Activated T-cell treated with anti-CD3 and anti-CD28 coated beads, Interleukin-2, amount 50 U/mL, for 72 hours (primary cell): ENCODE data around the gene WSB2. TPM values are rescaled to one million over a fixed set of nuclear protein-coding genes. Genes with fewer than 3 reads are reported as not detected.
"Not testable (repeated sequence)": the region's sequence is repeated elsewhere in the genome, so short reads cannot be mapped to it uniquely, and the experiment has no call there.

Experiments
- ATAC-seq, 2 donors: fragments of 150-1000 bp; cut with Tn5 transposase; replicated peaks in 1 of 2; 2 replicates each; pipeline ENCODE4 v1.10.0; 2021; ENCODE audit warnings: moderate library complexity in 2 of 2, mild to moderate bottlenecking in 1 of 2
- DNase-seq, 2 donors: peaks; one replicate each; pipeline ENCODE4 v3.0.0; 2021 to 2022; ENCODE audit warnings: mixed read lengths in 1 of 2
- H3K27ac Mint-ChIP-seq: one replicate; pipeline ENCODE4 v1.8.0; 2022; ENCODE audit warnings: mild to moderate bottlenecking, moderate library complexity, mixed read lengths
- H3K27me3 Mint-ChIP-seq: one replicate; pipeline ENCODE4 v1.8.0; 2022; ENCODE audit warnings: low read depth, mixed read lengths
- H3K36me3 Mint-ChIP-seq, 2 donors: one replicate each; pipeline ENCODE4 v1.8.0; 2022; ENCODE audit warnings: mixed read lengths in 2 of 2, mild to moderate bottlenecking in 1 of 2; ENCODE audit not compliant: insufficient read depth in 2 of 2
- H3K4me1 Mint-ChIP-seq: one replicate; pipeline ENCODE4 v1.8.0; 2022; ENCODE audit warnings: low read depth, mixed read lengths
- H3K4me3 Mint-ChIP-seq, 2 donors: one replicate each; pipeline ENCODE4 v1.8.0; 2022; ENCODE audit warnings: mild to moderate bottlenecking in 2 of 2, mixed read lengths in 2 of 2, moderate library complexity in 2 of 2
- H3K9me3 Mint-ChIP-seq, 2 donors: one replicate each; pipeline ENCODE4 v1.8.0; 2022; ENCODE audit warnings: mixed read lengths in 2 of 2
- total RNA-seq, 2 donors: library from RNA; stranded (reverse); gene quantifications; one replicate each; pipeline ENCODE4 v1.2.3, GENCODE V29; 2022

WSB2 gene
- total RNA-seq, 2 donors from 2014 or later: 41.6 to 69.7 TPM

GRCh38 chr12:118017926-118018325 is 43.1 kb downstream of the WSB2 start:
- Mint-ChIP-seq H3K9me3 (peaks cover 0 to 4% of the 10 kb centered on the region in 2 donors), H3K27ac (peak overlapping the region; percentile 8), H3K27me3 (no peaks in the 10 kb centered on the region), H3K36me3 (peaks cover 14 to 27% of the 10 kb centered on the region in 2 donors), H3K4me1 (peaks cover 47% of the 10 kb centered on the region), H3K4me3 (peak overlapping the region; percentile 93 to 98)
- no peak for ATAC-seq
- no peak for DNase-seq

- ATAC-seq (peak; percentile 97 to 99), DNase-seq (peak; percentile 98)
- Mint-ChIP-seq H3K27me3 (no peaks in the 10 kb centered on the region), H3K27ac (peak within 1 kb of the TSS; percentile 93), H3K9me3 (peaks cover 0 to 4% of the 10 kb centered on the region in 2 donors), H3K4me3 (peak within 1 kb of the TSS; percentile 93 to 98), H3K4me1 (peaks cover 42% of the 10 kb centered on the region), H3K36me3 (peaks cover 9 to 18% of the 10 kb centered on the region in 2 donors)
Observed at GRCh38 chr12:118016424-118017264, 44.3 kb downstream of the WSB2 start, which contains the start of gene RFC5. Gene RFC5, plus strand, starts transcription at chr12:118016703. Its CDS starts 125 bp downstream, at chr12:118016828.

GRCh38 chr12:118015944-118016343 is 45.0 kb downstream of the WSB2 start:
- no peaks in the 10 kb centered on the region for H3K27me3 Mint-ChIP-seq
- peaks cover 42% of the 10 kb centered on the region for H3K4me1 Mint-ChIP-seq
- ATAC-seq: no peak
- H3K9me3 Mint-ChIP-seq: peaks cover 0 to 4% of the 10 kb centered on the region in 2 donors
- DNase-seq: no peak
- H3K27ac Mint-ChIP-seq: no peak overlapping the region
- peaks cover 9 to 16% of the 10 kb centered on the region in 2 donors for H3K36me3 Mint-ChIP-seq
- peak overlapping the region; percentile 93 to 98 for H3K4me3 Mint-ChIP-seq

GRCh38 chr12:118015306-118015705 is 45.7 kb downstream of the WSB2 start:
- no peak for ATAC-seq
- H3K4me1 Mint-ChIP-seq: peaks cover 37% of the 10 kb centered on the region
- no peak for DNase-seq
- H3K36me3 Mint-ChIP-seq: peaks cover 9 to 10% of the 10 kb centered on the region in 2 donors
- no peaks in the 10 kb centered on the region for H3K27me3 Mint-ChIP-seq
- no peak overlapping the region for H3K27ac Mint-ChIP-seq
- H3K4me3 Mint-ChIP-seq: peak overlapping the region in 1 of 2 donors; percentile 36
- H3K9me3 Mint-ChIP-seq: peaks cover 0 to 4% of the 10 kb centered on the region in 2 donors

GRCh38 chr12:118013283-118013682 is 47.7 kb downstream of the WSB2 start:
- DNase-seq: no peak
- Mint-ChIP-seq H3K4me3 (no peak overlapping the region), H3K27me3 (no peaks in the 10 kb centered on the region), H3K27ac (no peak overlapping the region), H3K4me1 (peaks cover 20% of the 10 kb centered on the region), H3K9me3 (peaks cover 0 to 4% of the 10 kb centered on the region in 2 donors), H3K36me3 (peaks cover 5 to 7% of the 10 kb centered on the region in 2 donors)
- ATAC-seq: no peak

GRCh38 chr12:118011961-118012360 is 49.0 kb downstream of the WSB2 start:
- DNase-seq: no peak
- H3K4me3 Mint-ChIP-seq: no peak overlapping the region
- H3K36me3 Mint-ChIP-seq: peaks cover 2 to 5% of the 10 kb centered on the region in 2 donors
- H3K9me3 Mint-ChIP-seq: peaks cover 0 to 4% of the 10 kb centered on the region in 2 donors
- no peak overlapping the region for H3K27ac Mint-ChIP-seq
- no peaks in the 10 kb centered on the region for H3K27me3 Mint-ChIP-seq
- no peak for ATAC-seq
- peaks cover 7% of the 10 kb centered on the region for H3K4me1 Mint-ChIP-seq

GRCh38 chr12:118011377-118011776 is 49.6 kb downstream of the WSB2 start:
- H3K36me3 Mint-ChIP-seq: peaks cover under 1 to 5% of the 10 kb centered on the region in 2 donors
- peaks cover 0 to 4% of the 10 kb centered on the region in 2 donors for H3K9me3 Mint-ChIP-seq
- no peak for ATAC-seq
- no peak for DNase-seq
- H3K4me1 Mint-ChIP-seq: peaks cover 5% of the 10 kb centered on the region
- no peaks in the 10 kb centered on the region for H3K27me3 Mint-ChIP-seq
- H3K4me3 Mint-ChIP-seq: no peak overlapping the region
- H3K27ac Mint-ChIP-seq: no peak overlapping the region

GRCh38 chr12:118010903-118011302 is 50.1 kb downstream of the WSB2 start:
- DNase-seq: no peak
- peaks cover 0 to 5% of the 10 kb centered on the region in 2 donors for H3K36me3 Mint-ChIP-seq
- H3K27ac Mint-ChIP-seq: no peak overlapping the region
- peaks cover 0 to 4% of the 10 kb centered on the region in 2 donors for H3K9me3 Mint-ChIP-seq
- no peak for ATAC-seq
- peaks cover under 1% of the 10 kb centered on the region for H3K4me1 Mint-ChIP-seq
- H3K4me3 Mint-ChIP-seq: no peak overlapping the region
- H3K27me3 Mint-ChIP-seq: no peaks in the 10 kb centered on the region

GRCh38 chr12:117999806-118000205 is 61.2 kb downstream of the WSB2 start:
- DNase-seq, ATAC-seq, H3K36me3 Mint-ChIP-seq, H3K4me3 Mint-ChIP-seq, H3K27me3 Mint-ChIP-seq, H3K9me3 Mint-ChIP-seq, H3K4me1 Mint-ChIP-seq, H3K27ac Mint-ChIP-seq: not testable (repeated sequence)

- no peak for DNase-seq
- H3K4me1 Mint-ChIP-seq: peaks cover 13% of the 10 kb centered on the region
- no peak overlapping the region for H3K27ac Mint-ChIP-seq
- ATAC-seq: no peak
- H3K27me3 Mint-ChIP-seq: peaks cover 11% of the 10 kb centered on the region
- H3K36me3 Mint-ChIP-seq: peaks cover 5 to 9% of the 10 kb centered on the region in 2 donors
- peaks cover 9 to 12% of the 10 kb centered on the region in 2 donors for H3K9me3 Mint-ChIP-seq
- H3K4me3 Mint-ChIP-seq: no peak overlapping the region
Observed at GRCh38 chr12:117998719-117999118, 62.3 kb downstream of the WSB2 start.

- Mint-ChIP-seq H3K9me3 (peaks cover 8 to 9% of the 10 kb centered on the region in 2 donors), H3K4me3 (peak overlapping the region in 1 of 2 donors; percentile 2), H3K4me1 (peaks cover 8% of the 10 kb centered on the region), H3K27me3 (peaks cover 22% of the 10 kb centered on the region), H3K36me3 (peaks cover 3 to 7% of the 10 kb centered on the region in 2 donors), H3K27ac (peak overlapping the region; percentile 3)
- DNase-seq (no peak), ATAC-seq (peak; percentile 55 to 85)
Observed at GRCh38 chr12:117994551-117995438, 66.2 kb downstream of the WSB2 start.

GRCh38 chr12:117986705-117987469 is 74.1 kb downstream of the WSB2 start:
- Mint-ChIP-seq H3K36me3 (peaks cover 0 to 2% of the 10 kb centered on the region in 2 donors), H3K27me3 (peaks cover 12% of the 10 kb centered on the region), H3K4me3 (no peak overlapping the region), H3K27ac (no peak overlapping the region), H3K4me1 (peaks cover 13% of the 10 kb centered on the region), H3K9me3 (peaks cover 2 to 4% of the 10 kb centered on the region in 2 donors)
- peak; percentile 64 to 82 for ATAC-seq
- no peak for DNase-seq
